CD1c-positive myeloid dendritic cell (primary cell): ENCODE measurements around the gene GPR45.

Experiments used
- DNase-seq: peaks from one replicate; pipeline ENCODE4 v3.0.0-alpha.2; 2016; ENCODE audit errors: extremely low spot score

Gene GPR45

GRCh38 chr2:105254531-105255210 lies 13.1 kb downstream of the GPR45 start:
- DNase-seq: no peak

DNA sequence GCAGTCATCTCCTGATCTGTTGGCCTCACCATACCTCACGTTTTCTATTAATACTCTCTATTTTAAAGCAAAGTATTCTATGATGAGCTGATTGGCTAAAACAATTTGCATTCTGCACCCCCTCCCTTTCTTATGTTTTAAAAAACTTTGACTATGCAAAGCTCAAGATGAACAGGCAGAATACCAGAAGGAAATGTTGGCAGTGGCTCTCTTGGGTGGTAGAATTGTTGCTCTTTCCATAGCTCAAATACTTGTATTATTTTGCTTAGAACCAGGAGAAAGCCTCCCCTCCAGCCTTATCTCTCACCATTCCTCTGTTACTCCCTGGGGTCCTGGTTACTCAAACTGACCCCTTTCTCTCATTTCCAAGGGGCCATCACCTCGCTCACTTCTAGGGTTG lies 14.4 kb downstream of the GPR45 start:
- no peak for DNase-seq

DNA sequence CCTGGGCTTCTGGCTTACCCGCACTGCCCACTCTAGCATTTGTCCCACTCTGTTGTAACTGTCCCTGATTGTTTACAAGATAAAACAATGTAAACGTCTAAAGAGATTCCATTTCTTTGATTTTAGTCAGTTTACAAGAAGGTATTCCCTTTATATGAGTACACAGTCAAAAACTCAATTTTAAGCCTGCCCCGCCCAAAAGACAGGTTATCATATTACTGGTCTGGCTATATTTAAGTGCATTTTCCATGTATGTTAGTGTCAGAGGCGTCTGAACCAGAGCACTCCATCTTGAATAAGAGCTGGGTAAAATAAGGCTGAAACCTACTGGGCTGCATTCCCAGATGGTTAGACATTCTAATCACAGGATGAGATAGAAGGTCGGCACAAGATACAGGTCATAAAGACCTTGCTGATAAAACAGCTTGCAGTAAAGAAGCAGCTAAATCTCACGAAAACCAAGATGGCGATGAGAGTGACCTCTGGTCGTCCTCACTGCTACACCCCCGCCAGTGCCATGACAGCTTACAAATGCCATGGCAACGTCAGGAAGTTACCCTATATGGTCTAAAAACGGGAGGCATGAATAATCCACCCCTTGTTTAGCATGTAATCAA lies 15.0 kb downstream of the GPR45 start:
- no peak for DNase-seq

- DNase-seq: no peak
Observed at GRCh38 chr2:105257981-105258380, 16.4 kb downstream of the GPR45 start.

- no peak for DNase-seq
Observed at GRCh38 chr2:105258835-105259350, 17.4 kb downstream of the GPR45 start.

- peak; percentile 5 for DNase-seq
Observed at GRCh38 chr2:105261061-105261460, 19.5 kb downstream of the GPR45 start.

GRCh38 chr2:105262651-105263091 lies 21.1 kb downstream of the GPR45 start:
- no peak for DNase-seq

DNA sequence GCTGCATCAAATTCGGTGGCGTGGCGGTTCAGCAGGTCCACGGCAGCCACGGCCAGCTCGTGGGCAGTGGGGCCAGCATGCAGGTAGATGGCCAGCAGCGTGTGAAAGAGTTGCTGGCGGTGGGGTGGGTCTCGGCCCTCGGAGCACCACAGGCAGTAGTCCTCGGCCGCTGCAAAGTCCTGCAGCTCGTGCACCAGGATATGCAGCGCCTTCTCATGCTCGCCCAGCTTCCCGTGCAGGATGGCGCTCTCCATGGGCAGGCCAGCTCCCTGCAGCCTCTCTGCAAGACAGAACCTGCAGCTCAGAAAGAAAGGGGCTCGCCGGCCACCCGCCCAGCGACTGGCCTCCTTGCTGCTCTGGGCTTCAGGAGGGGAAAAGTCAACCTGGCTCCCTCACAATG lies 27.9 kb downstream of the GPR45 start:
- no peak for DNase-seq

DNA sequence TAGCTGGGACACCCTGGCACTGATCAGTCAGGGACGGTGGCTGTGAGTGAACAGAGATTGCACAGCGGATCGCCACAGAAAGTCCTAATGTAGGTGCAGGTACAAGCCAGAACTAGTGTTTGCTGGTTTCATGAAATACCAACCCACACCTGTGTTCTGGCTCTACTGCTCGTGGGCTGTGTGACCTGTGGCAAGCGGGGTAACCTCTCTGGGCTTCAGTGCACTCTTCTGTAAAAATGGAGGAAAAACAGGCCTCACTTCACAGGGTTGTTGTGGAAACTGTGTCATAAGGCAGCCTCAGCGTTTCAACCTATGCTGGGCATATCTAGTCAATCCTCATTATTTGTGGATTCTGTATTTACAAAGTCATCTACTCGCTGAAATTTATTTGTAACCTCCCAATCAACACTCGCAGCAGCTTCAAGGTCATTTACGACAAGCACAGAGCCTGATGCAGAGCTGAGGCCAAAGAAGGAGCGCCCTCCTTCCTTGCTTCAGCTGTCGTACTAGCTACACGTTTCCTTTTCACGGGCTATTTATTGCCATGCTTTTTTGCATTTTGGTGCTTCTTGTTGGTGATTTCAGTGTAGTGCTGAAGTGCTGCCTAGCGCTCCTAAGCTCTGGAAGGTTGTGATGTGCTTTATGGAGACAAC lies 30.0 kb downstream of the GPR45 start:
- no peak for DNase-seq

GRCh38 chr2:105272176-105272575 lies 30.6 kb downstream of the GPR45 start:
- DNase-seq: no peak

DNA sequence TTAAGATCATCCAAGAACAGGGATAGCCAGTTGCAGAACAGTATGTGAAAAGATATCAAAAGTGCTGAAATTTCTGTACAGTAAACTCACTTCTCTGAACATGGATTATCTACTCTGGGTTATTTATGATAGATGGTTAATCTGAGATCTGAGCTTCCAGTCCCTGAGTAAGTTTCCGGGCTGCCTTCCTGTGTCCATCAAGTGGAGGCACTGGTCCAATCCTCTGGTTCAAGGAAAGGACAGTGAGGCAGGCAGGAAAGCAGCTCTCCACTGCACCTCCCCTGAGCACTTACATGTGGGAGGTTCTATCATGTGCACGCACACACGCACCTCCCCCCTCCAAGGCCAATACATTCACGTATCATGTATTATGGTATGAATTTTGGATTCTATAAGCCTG lies 32.5 kb downstream of the GPR45 start:
- DNase-seq: no peak

DNA sequence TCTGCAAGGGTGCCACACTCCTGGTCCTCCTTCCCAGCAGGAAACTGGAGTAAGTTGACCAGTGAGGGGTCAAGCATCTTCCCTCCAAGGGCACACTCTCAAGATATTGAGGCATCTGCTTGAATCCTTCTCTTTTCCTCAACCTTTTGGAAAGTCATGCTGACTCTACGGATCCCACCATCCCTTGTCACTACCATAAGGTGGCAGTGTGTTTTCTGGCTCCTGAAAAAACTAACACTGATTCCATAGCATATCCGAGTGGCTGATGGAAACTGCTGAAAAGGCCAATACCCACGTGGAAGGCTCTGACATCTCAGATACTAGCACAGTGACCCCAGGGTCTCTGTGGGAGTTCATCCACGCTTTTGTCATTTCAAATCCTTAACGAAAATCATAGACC lies 37.1 kb downstream of the GPR45 start:
- no peak for DNase-seq

- no peak for DNase-seq
Observed at GRCh38 chr2:105279126-105279525, 37.6 kb downstream of the GPR45 start.

GRCh38 chr2:105280281-105280680 lies 38.7 kb downstream of the GPR45 start:
- no peak for DNase-seq

GRCh38 chr2:105283532-105283931 lies 42.0 kb downstream of the GPR45 start:
- DNase-seq: no peak

DNA sequence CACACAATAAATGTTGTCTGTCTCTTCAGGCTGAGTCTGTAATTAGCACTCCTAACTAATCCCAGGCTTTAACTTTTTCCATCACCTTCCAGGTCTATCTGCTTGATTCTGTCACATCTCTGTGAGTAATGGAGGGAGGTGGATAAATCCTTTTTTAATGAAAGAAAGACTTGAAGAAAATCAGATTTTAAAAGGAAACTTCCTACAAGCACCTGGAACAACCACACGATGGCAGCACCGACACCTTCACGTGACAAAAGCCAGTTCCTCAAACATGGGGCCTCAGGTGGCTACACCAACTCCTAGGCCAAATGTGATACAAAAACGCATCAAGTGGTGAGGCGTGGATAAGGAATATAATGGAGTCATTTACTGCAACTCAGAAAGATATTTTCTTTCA lies 46.1 kb downstream of the GPR45 start:
- DNase-seq: peak; percentile 46

- no peak for DNase-seq
Observed at GRCh38 chr2:105288133-105288532, 46.6 kb downstream of the GPR45 start.

GRCh38 chr2:105290981-105291660 lies 49.6 kb downstream of the GPR45 start:
- no peak for DNase-seq

DNA sequence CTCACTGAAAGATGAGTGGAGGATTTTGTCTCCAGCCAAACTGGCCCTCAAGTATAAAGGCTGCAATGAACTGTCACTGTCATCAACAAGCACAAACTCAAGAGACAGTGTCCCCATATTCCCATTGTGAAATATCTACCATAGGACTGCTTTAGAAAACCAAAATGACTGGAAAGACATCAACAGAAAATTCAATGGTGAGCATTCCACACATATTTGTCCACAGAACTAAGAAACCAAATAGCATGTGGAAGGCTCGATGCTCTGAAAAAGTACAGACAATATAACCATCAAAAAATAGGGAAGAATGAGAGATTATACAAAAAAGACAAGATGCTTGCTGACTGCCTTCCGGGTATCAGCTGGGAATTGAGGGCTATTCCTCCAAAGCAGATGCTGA lies 50.4 kb downstream of the GPR45 start:
- no peak for DNase-seq
